ENCODE data around the gene HMCN1. TPM values are rescaled to one million over a fixed set of nuclear protein-coding genes. Genes with fewer than 3 reads are reported as not detected.

The HMCN1 gene
- total RNA-seq, 2 donors from 2014 or later: 1.3 to 3.7 TPM

DNA sequence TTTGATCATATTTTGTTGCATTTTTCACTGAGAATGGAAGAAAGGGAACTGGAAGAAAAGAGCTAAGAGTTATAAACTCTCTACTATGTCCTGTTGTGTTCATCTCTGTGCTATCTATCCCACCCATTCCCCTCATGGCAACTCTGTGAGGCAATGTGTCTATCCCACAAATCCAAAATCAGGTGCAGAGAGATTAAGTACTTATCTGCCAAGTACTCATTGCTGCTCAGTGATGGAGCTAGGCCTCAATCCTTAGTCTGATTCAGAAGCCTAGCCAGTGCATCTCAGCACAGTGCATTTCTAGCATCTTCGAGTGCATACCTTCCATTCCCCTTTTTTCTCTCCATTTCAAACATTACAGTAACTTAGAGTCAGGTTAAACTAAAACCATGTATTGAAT is 370.3 kb downstream of the HMCN1 start:
- H3K36me3 ChIP-seq: no peaks in the 10 kb centered on the region
- no peaks in the 10 kb centered on the region for H3K4me1 ChIP-seq
- H3K9ac ChIP-seq (ENCODE audit: low read depth in 2 of 2, low read length in 2 of 2): no peak overlapping the region
- DNase-seq: no peak
- intact Hi-C loops (cut with DNase I): no loop called here
- H3K9me3 ChIP-seq: no peaks in the 10 kb centered on the region
- no peak for TF ChIP-seq CTCF (IDR thresholded peaks at IDR 0.05)
- no peak overlapping the region for H3K4me3 ChIP-seq
- no peaks in the 10 kb centered on the region for H3K27me3 ChIP-seq
- H3K27ac ChIP-seq: no peak overlapping the region

GRCh38 chr1:186112280-186112679 is 378.1 kb downstream of the HMCN1 start:
- Histone ChIP-seq H3K9ac (ENCODE audit: low read depth in 2 of 2, low read length in 2 of 2) (no peak overlapping the region), H3K4me3 (no peak overlapping the region), H3K27ac (no peak overlapping the region), H3K4me1 (no peaks in the 10 kb centered on the region), H3K27me3 (no peaks in the 10 kb centered on the region), H3K9me3 (no peaks in the 10 kb centered on the region), H3K36me3 (no peaks in the 10 kb centered on the region)
- intact Hi-C loops (cut with DNase I): no loop called here
- TF ChIP-seq CTCF (IDR thresholded peaks at IDR 0.05): no peak
- no peak for DNase-seq

DNA sequence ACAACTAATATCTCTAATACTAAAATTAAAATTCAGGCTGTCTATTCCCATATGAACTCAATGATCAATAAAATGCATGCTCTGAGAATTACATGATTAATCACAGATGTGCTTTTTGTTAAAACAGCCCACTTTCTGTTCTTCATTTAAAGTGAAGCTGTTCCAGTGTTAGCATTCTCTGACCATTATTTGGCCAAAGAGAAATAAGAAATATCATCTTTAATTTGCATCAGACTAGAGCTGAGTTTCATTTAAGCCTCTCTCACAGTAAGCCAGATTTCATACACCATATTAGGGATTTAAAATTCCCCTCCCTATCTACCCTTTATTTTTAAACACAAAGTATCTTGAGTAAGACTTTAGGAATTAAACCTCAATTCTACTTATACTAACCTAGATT is 379.3 kb downstream of the HMCN1 start:
- Histone ChIP-seq H3K4me1 (no peaks in the 10 kb centered on the region), H3K36me3 (no peaks in the 10 kb centered on the region), H3K9ac (ENCODE audit: low read depth in 2 of 2, low read length in 2 of 2) (no peak overlapping the region), H3K27ac (no peak overlapping the region), H3K9me3 (no peaks in the 10 kb centered on the region), H3K27me3 (no peaks in the 10 kb centered on the region), H3K4me3 (no peak overlapping the region)
- no peak for TF ChIP-seq CTCF (IDR thresholded peaks at IDR 0.05)
- DNase-seq: no peak
- intact Hi-C loops (cut with DNase I): no loop called here

DNA sequence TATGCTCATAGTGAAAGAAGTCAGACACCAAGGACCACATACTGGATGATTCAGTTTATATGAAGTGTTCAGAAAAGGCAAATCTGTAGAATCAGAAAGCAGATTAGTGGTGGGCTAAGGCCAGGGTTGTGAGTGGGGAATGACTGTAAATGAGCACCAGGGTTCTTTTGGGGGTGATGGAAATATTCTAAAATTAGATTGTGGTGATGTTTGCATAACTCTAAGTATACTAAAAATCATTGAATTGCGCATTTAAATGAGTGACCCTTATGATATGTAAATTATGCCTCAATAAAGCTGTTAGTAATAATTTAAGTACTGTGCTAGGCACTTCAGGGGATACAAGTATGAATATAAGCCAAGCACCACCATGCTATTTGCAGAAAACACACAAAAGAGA is 384.5 kb downstream of the HMCN1 start:
- Histone ChIP-seq H3K27ac (no peak overlapping the region), H3K9ac (ENCODE audit: low read depth in 2 of 2, low read length in 2 of 2) (no peak overlapping the region), H3K4me1 (no peaks in the 10 kb centered on the region), H3K9me3 (no peaks in the 10 kb centered on the region), H3K4me3 (no peak overlapping the region), H3K27me3 (no peaks in the 10 kb centered on the region), H3K36me3 (no peaks in the 10 kb centered on the region)
- no peak for DNase-seq
- TF ChIP-seq CTCF (IDR thresholded peaks at IDR 0.05): no peak
- intact Hi-C loops (cut with DNase I): no loop called here

DNA sequence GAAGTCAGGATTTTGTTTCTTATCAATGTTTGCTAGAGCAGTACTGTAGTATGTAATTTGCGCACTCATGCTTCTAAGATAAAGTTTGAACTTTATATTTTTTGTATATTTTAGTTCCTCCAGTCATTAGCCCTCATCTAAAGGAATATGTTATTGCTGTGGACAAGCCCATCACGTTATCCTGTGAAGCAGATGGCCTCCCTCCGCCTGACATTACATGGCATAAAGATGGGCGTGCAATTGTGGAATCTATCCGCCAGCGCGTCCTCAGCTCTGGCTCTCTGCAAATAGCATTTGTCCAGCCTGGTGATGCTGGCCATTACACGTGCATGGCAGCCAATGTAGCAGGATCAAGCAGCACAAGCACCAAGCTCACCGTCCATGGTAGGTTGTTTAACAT is 388.6 kb downstream of the HMCN1 start:
- no peak for TF ChIP-seq CTCF (IDR thresholded peaks at IDR 0.05)
- no peaks in the 10 kb centered on the region for H3K27me3 ChIP-seq
- H3K36me3 ChIP-seq: no peaks in the 10 kb centered on the region
- no peaks in the 10 kb centered on the region for H3K4me1 ChIP-seq
- H3K9ac ChIP-seq (ENCODE audit: low read depth in 2 of 2, low read length in 2 of 2): no peak overlapping the region
- H3K27ac ChIP-seq: no peak overlapping the region
- DNase-seq: no peak
- no peak overlapping the region for H3K4me3 ChIP-seq
- intact Hi-C loops (cut with DNase I): no loop called here
- H3K9me3 ChIP-seq: no peaks in the 10 kb centered on the region

GRCh38 chr1:186125035-186125434 is 390.8 kb downstream of the HMCN1 start:
- H3K9me3 ChIP-seq: no peaks in the 10 kb centered on the region
- no peaks in the 10 kb centered on the region for H3K4me1 ChIP-seq

More at GRCh38 chr1:186125035-186125434, 390.8 kb downstream of the HMCN1 start:
- no peak for DNase-seq
- no peak overlapping the region for H3K9ac ChIP-seq (ENCODE audit: low read depth in 2 of 2, low read length in 2 of 2)
- H3K27ac ChIP-seq: no peak overlapping the region
- intact Hi-C loops (cut with DNase I): no loop called here
- no peaks in the 10 kb centered on the region for H3K36me3 ChIP-seq
- H3K4me3 ChIP-seq: no peak overlapping the region
- no peaks in the 10 kb centered on the region for H3K27me3 ChIP-seq
- no peak for TF ChIP-seq CTCF (IDR thresholded peaks at IDR 0.05)

Measured in colonic mucosa (tissue), 4 donors.